NCI-H2107 (cell line): ENCODE results near the gene ZNF385C.

Source experiments
- DNase-seq: peaks from one replicate; lab custom pipeline; 2025; lab: John Stamatoyannopoulos, UW

ZNF385C gene

DNA sequence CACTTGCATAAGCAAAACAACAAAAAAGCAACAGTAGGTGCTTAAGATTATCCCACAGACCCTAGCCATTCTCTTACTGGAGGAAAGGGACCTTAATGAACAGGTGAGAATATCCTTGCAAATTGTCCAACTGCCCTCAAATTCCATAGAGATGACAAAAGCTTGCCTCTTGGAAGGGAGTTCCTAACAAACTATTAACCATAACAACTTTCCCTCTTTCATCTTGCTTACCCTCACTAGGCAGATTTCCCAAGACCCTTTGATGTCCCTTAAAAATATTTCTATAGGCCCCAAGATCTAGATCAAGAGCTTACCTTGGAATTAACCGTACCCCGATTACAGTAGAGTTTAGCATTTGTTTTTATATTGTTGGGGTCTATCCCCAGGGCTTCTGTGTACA is 109.9 kb downstream of the ZNF385C start:
- DNase-seq: no peak

- peak; percentile 27 for DNase-seq
These were observed 110.6 kb downstream of the ZNF385C start for GRCh38 chr17:41987642-41988041.

GRCh38 chr17:41986634-41987033 is 111.6 kb downstream of the ZNF385C start:
- no peak for DNase-seq

- DNase-seq: no peak
These were observed 112.4 kb downstream of the ZNF385C start for GRCh38 chr17:41985919-41986318.

GRCh38 chr17:41984454-41984853 is 113.8 kb downstream of the ZNF385C start:
- no peak for DNase-seq

DNA sequence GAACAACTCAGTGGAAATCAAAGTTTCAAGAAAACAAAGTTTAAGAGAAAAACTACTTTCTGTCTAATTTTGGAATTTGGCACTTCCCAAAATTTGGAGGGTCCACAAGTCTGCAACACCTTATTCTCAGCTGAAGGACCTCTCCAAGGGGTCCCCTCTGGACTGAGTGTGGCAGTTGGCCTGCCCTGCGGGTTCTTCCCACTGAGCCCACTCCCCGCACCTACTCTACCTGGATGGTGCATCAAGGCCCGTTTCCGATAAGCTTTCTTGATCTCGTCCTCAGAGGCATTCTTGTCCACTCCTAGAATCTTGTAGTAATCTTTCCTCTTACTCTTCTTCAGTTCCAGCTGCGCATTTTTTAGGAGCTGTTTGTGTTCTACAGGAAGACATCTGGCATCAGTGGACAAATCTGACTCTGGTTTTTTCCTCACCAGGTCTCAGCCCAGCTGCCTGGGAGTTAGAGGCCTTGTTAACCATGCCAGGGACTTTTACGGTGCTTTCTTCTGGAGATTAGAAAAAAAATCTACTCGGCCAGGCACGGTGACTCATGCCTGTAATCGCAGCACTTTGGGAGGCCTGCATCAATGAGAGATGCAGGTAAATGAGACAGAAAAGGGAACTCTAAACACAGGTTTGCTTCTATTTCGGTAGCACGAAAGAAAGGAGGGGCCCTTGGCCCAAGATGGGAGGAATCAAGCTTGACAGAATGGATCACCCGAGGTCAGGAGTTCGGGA is 116.1 kb downstream of the ZNF385C start:
- DNase-seq: no peak

DNA sequence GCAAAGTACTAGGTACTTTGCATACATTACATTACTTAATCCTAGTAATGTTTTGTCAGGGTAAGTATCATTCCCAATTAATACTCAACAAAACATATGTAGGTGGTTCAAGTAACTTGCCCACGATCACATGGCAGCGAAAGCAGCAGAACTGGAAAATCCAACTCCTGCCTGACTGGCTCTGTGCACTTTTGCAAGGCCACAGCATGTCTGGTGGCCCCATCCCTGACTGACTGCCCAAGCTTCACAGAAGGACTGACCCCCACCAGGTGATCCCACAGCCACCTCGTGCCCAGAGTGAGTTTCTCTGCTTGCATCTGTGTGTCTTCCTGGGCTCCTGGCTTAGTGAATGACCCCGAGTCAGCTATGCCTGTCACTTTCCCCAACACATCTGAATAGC is 120.3 kb downstream of the ZNF385C start:
- DNase-seq: no peak

DNA sequence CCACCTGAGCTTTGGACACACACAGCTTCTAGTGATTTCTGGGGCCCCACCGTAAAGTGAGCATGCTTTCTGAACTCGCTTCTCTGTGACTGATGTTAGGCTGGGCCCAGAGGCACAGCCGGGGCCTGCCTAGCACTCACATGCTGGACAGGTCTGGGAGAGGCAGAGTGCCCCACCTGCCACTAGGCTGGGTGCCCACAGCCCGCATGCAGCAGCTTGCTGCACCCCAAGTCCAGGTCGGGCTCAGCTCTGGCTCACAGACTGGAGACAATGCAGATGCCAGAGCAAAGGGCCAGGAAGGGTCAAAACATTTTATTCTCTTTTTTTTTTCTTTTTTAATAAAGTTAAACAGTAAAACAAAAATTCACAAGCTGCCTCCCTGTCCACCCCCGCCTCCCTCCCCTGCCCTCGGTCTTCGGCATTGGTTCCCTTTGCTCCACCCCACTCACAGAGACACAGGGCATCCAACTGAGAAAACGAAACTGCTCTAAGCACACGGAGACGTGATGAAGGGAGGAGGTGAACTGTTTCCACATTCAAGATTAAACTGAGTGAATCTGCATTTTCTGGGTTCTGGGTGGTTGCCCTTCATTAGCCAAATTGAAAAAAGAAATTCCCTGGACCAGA is 122.0 kb downstream of the ZNF385C start:
- no peak for DNase-seq
